K562 (cell line): ENCODE results near the gene ATOH8. TPM values are rescaled to one million over a fixed set of nuclear protein-coding genes. Genes with fewer than 3 reads are reported as not detected.

ENCODE experiments used
- ATAC-seq: fragments of 200-7000 bp; cut with Tn5 transposase; 3 replicates; pipeline ENCODE4 v1.9.1; 2020; ENCODE audit warnings: moderate library complexity
- BruUV-seq: library from RNA; stranded (reverse); fragments of 400-500 nt; replicated peaks from 2 replicates; lab custom pipeline; 2021; lab: Mats Ljungman, UMichigan
- CTCF ChIA-PET: fragments of 300-600 bp; formaldehyde crosslinking; extraction: SDS; loops from one replicate; lab custom pipeline; 2021; ENCODE audit warnings: low intra/inter-chr PET ratio; lab: Yijun Ruan, JAX
- POLR2A ChIA-PET: fragments of 300-600, 350-650 bp; sonication (Branson Sonifier 250); formaldehyde crosslinking; extraction: SDS; loops from one replicate; lab custom pipeline; 2021; ENCODE audit warnings: antibody characterized with exemption, inconsistent platforms; lab: Yijun Ruan, JAX
- DNase-seq, 4 experiments: peaks; one replicate each; pipeline versions ENCODE4 v3.0.0 to v3.0.0-alpha.2; 2011 to 2018; ENCODE audit warnings: low spot score in 3 of 4, mixed read lengths in 3 of 4; ENCODE audit errors: extremely low read depth in 1 of 4
- FAIRE-seq: peaks from 2 replicates; lab custom pipeline; 2011; peaks lifted over from hg19 to GRCh38; lab: Jason Lieb, UNC
- H2AFZ ChIP-seq: 2 replicates; pipeline ENCODE4 v1.6.0; 2011; ENCODE audit warnings: low read depth, low read length, control low read depth, inconsistent platforms
- H3K27ac ChIP-seq: fragments of 200-600 bp; 3 replicates; pipeline ENCODE4 v1.8.0; 2011; ENCODE audit warnings: low read depth, mild to moderate bottlenecking, control low read depth, inconsistent platforms, low read length, moderate library complexity, mixed read lengths; ENCODE audit errors: extremely low read depth
- H3K27me3 ChIP-seq, 2 experiments: fragments of 300-600 bp in 1 of 2; 2 replicates in 1 of 2; 3 replicates in 1 of 2; pipeline versions ENCODE4 v1.6.0 to v1.8.0; 2011; ENCODE audit warnings: inconsistent platforms in 2 of 2, low read length in 2 of 2, mild to moderate bottlenecking in 1 of 2, mixed read lengths in 1 of 2, moderate library complexity in 1 of 2; ENCODE audit not compliant: control insufficient read depth in 2 of 2, insufficient read depth in 2 of 2
- H3K36me3 ChIP-seq: fragments of 300-600 bp; 3 replicates; pipeline ENCODE4 v1.8.0; 2011; ENCODE audit warnings: mild to moderate bottlenecking, low read length, inconsistent platforms; ENCODE audit not compliant: control insufficient read depth, insufficient read depth
- H3K4me1 ChIP-seq, 2 experiments: fragments of 200-600 bp in 1 of 2; replicated peaks in 1 of 2; 2 replicates in 1 of 2; 3 replicates in 1 of 2; pipeline versions ENCODE4 v1.5.1 to v1.8.0; 2011; ENCODE audit warnings: inconsistent platforms in 2 of 2, low read length in 2 of 2, mild to moderate bottlenecking in 1 of 2, mixed read lengths in 1 of 2, moderate library complexity in 1 of 2; ENCODE audit not compliant: control insufficient read depth in 2 of 2, insufficient read depth in 2 of 2
- H3K4me2 ChIP-seq: 2 replicates; pipeline ENCODE4 v1.6.1; 2011; ENCODE audit warnings: low read length, control low read depth, inconsistent platforms, mixed read lengths; ENCODE audit not compliant: insufficient read depth
- H3K4me3 ChIP-seq: fragments of 200-600 bp; sonication (generic), shearing (Covaris generic); 2 replicates; pipeline ENCODE4 v1.5.1; 2016; ENCODE audit warnings: control low read depth, inconsistent platforms
- H3K79me2 ChIP-seq: fragments of 200-600 bp; 3 replicates; pipeline ENCODE4 v1.8.0; 2011; ENCODE audit warnings: low read length, inconsistent platforms; ENCODE audit not compliant: control insufficient read depth, insufficient read depth
- H3K9ac ChIP-seq, 2 experiments: 2 replicates each; pipeline versions ENCODE4 v1.6.0 to v1.6.1; 2011; ENCODE audit warnings: low read depth in 2 of 2, low read length in 2 of 2, control low read depth in 1 of 2, inconsistent platforms in 1 of 2, mild to moderate bottlenecking in 1 of 2, mixed read lengths in 1 of 2; ENCODE audit not compliant: insufficient read depth in 1 of 2
- H3K9me1 ChIP-seq: one replicate; pipeline ENCODE4 v1.6.0; 2011; ENCODE audit warnings: inconsistent platforms, mild to moderate bottlenecking, low read length, moderate library complexity; ENCODE audit not compliant: control insufficient read depth, insufficient read depth
- H3K9me3 ChIP-seq: replicated peaks from 2 replicates; pipeline ENCODE4 v1.5.1; 2011; ENCODE audit warnings: low read depth, low read length, inconsistent platforms; ENCODE audit not compliant: control insufficient read depth, insufficient read depth
- H4K20me1 ChIP-seq: replicated peaks from 2 replicates; pipeline ENCODE4 v1.6.1; 2011; ENCODE audit warnings: low read length, inconsistent platforms, mixed read lengths; ENCODE audit not compliant: control insufficient read depth, insufficient read depth
- CBX1 ChIP-seq: sonication (generic); IDR thresholded peaks from 2 replicates; pipeline ENCODE4 v1.6.1; 2016; ENCODE audit warnings: antibody characterized with exemption, low read depth, mild to moderate bottlenecking
- NR3C1 ChIP-seq: sonication (generic); formaldehyde crosslinking; IDR thresholded peaks from 2 replicates; pipeline ENCODE4 v1.8.1; 2022; ENCODE audit warnings: missing genetic modification reagents
- SNRNP70 ChIP-seq: fragments of 200-400 bp; formaldehyde crosslinking; optimal IDR thresholded peaks from 2 replicates; pipeline ENCODE3; 2017; ENCODE audit warnings: low read depth, low read length
- TCF3 ChIP-seq: sonication (generic); formaldehyde crosslinking; IDR thresholded peaks from 2 replicates; pipeline ENCODE4 v1.4.0; 2020; ENCODE audit warnings: mild to moderate bottlenecking, missing genetic modification reagents
- TEAD2 ChIP-seq: fragments of 450-650 bp; IDR thresholded peaks from 2 replicates; pipeline ENCODE4 v1.6.1; 2016; ENCODE audit warnings: missing genetic modification characterization, control low read depth, missing compliant biosample characterization
- ZFP36 ChIP-seq: fragments of 150-350 bp; IDR thresholded peaks from 2 replicates; pipeline ENCODE4 v1.6.1; 2018; ENCODE audit warnings: low read length, low read depth; ENCODE audit not compliant: partially characterized antibody
- WGBS: fragments of 100-300 bp; shearing (Covaris generic); methylation state at CpG from one replicate; pipeline ENCODE4 v1.1.6; 2016; ENCODE audit warnings: low coverage, mixed read lengths; ENCODE audit not compliant: insufficient coverage; ENCODE audit errors: missing lambda C conversion rate; 5-methylcytosine and 5-hydroxymethylcytosine counted together
- in situ Hi-C: fragments of 300-500 bp; cut with MboI; formaldehyde crosslinking; loops from 4 replicates; pipeline ENCODE4 v1.15.0; 2018; ENCODE audit warnings: inconsistent platforms, mixed read lengths
- intact Hi-C: fragments of 100-400 bp; cut with micrococcal nuclease; formaldehyde crosslinking; loops from 2 replicates; pipeline ENCODE4 v1.14.2; 2022
- polyA plus RNA-seq, 8 experiments: library from polyadenylated mRNA; depleted of rRNA in 4 of 8; stranded (reverse) in 5 of 8; unstranded in 3 of 8; fragments of >200 nt; fragmentation: Nextera tagmentation in 2 of 8; fragmentation: Illumina TruSeq in 1 of 8; extraction: Ambion mirVana in 2 of 8; extraction: Trizol in 1 of 8; gene quantifications; 2 replicates each; pipeline versions ENCODE4 v1.2.1 to v1.2.3, GENCODE V29; 2011 to 2014; ENCODE audit warnings: inconsistent platforms in 1 of 8, missing spikeins in 1 of 8
- total RNA-seq, 7 experiments: library from RNA; depleted of rRNA in 6 of 7; stranded (reverse); fragments of >200 nt in 6 of 7; fragmentation: Illumina TruSeq in 2 of 7; extraction: Trizol in 2 of 7; gene quantifications; 2 replicates each; pipeline versions ENCODE4 v1.2.1 to v1.2.3, GENCODE V29; 2011 to 2021; ENCODE audit warnings: low replicate concordance in 1 of 7
- TF ChIP-seq, protein P1 (sequence below): fragments of 150-350 bp; conservative IDR thresholded peaks from 2 replicates; pipeline ENCODE4 v1.6.1; 2014; ENCODE audit warnings: low read length
- TF ChIP-seq, protein P2 (sequence below), 3 experiments: IDR thresholded peaks in 2 of 3; conservative IDR thresholded peaks in 1 of 3; 2 replicates each; pipeline ENCODE4 v1.5.1; 2011 to 2012; ENCODE audit warnings: low read length in 3 of 3, mild to moderate bottlenecking in 3 of 3, control low read depth in 2 of 3, improper control_type of control experiment in 1 of 3, inconsistent platforms in 1 of 3, low read depth in 1 of 3, mixed read lengths in 1 of 3, moderate library complexity in 1 of 3; ENCODE audit not compliant: insufficient read depth in 2 of 3
- TF ChIP-seq, protein P3 (sequence below): IDR thresholded peaks from 2 replicates; pipeline ENCODE4 v1.6.1; 2011; ENCODE audit warnings: borderline replicate concordance, low read depth, mild to moderate bottlenecking, moderate library complexity, low read length; ENCODE audit not compliant: insufficient read depth, poor library complexity, severe bottlenecking
- TF ChIP-seq, protein P4 (sequence below): sonication (generic); formaldehyde crosslinking; IDR thresholded peaks from 2 replicates; pipeline ENCODE4 v1.8.0; 2022; ENCODE audit warnings: missing genetic modification reagents, mild to moderate bottlenecking, borderline replicate concordance

Gene ATOH8
- total and polyA plus RNA-seq, 9 of the 15 experiments (the other 6 are each of a cell fraction or from before 2014, with no cell fraction given) = not detected

DNA sequence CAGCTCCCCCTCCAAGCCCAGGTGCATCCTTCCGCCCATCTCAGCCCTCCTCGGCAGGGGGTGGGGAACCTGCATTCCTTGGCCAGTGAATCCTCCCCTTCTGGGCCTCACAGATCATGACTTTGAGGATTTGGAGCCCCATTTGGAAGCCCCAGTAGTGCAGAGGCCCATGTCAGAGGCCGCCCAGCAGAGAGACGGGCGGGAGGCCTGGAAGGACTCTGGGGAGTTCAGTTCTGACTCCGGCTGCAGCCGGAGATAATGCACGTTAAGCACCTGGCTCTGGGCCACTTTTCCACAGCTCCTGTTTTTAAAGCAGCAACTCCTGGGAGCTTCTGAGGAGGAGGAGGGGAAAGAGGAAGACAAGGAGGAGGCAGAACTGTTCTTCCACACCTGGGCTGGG lies 14.9 kb downstream of the ATOH8 start (continued):
- TF ChIP-seq, protein P1, sequence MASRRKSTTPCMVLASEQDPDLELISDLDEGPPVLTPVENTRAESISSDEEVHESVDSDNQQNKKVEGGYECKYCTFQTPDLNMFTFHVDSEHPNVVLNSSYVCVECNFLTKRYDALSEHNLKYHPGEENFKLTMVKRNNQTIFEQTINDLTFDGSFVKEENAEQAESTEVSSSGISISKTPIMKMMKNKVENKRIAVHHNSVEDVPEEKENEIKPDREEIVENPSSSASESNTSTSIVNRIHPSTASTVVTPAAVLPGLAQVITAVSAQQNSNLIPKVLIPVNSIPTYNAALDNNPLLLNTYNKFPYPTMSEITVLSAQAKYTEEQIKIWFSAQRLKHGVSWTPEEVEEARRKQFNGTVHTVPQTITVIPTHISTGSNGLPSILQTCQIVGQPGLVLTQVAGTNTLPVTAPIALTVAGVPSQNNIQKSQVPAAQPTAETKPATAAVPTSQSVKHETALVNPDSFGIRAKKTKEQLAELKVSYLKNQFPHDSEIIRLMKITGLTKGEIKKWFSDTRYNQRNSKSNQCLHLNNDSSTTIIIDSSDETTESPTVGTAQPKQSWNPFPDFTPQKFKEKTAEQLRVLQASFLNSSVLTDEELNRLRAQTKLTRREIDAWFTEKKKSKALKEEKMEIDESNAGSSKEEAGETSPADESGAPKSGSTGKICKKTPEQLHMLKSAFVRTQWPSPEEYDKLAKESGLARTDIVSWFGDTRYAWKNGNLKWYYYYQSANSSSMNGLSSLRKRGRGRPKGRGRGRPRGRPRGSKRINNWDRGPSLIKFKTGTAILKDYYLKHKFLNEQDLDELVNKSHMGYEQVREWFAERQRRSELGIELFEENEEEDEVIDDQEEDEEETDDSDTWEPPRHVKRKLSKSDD = no peak
- TF ChIP-seq ZFP36 = no peak
- TF ChIP-seq TEAD2 = no peak
- 0 out of 2 replicates have a peak, but pooled peaks have one; percentile 13 for TF ChIP-seq TCF3 (CRISPR knock-in tag)
- TF ChIP-seq NR3C1 = no peak
- no peak for TF ChIP-seq SNRNP70
- TF ChIP-seq CBX1 = no peak

DNA sequence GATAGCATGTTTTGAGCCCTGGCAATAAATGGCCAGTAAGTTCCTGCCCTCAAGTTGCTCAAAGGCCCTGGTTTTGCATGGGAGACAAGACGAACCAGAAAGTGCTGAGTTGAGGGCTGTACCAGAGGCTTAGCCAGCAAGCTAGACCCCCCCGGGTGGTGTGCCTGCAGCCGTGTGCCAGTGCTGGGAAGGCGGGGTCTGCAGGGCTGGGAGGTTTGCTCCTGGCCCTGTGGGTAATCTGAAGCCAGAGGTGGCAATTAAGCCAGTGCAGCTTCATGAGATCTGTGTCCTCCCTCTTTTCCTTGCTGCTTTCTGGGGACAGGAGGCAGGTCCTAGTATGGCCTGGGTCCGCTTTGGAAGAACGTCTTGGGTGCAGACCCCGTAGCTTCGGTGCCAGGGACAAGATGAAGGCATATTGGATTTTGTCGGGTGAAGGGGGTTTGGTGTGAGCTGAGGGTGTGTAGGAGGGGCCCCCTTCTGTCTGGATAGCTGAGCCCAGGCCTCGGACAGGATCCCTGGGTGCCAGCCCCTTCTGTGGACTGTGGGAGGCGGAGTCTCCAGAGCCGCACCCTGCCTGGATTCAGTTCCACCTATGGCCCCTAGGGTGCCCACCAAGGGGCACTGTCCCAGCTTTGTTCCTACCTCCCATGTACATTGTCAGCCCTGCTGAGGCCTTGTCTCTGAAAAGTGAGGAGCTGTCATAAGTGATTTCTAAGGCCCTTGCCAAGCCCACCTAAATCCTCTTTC lies 15.6 kb downstream of the ATOH8 start:
- DNase-seq (peak in 3 of 4 experiments; percentile 59 to 84 (median 81)), ATAC-seq (peak; percentile 86), FAIRE-seq (no peak)
- no peaks in the 10 kb centered on the region for H3K36me3 ChIP-seq
- H3K4me3 ChIP-seq = no peak overlapping the region
- no peak overlapping the region for H3K4me2 ChIP-seq
- in situ Hi-C loops = no loop called here
- BruUV-seq = no TSS peak
- no peaks in the 10 kb centered on the region for H3K9me3 ChIP-seq
- POLR2A ChIA-PET = interaction anchor here (1.1 to 1.2 kb wide), 2 partner anchors 9 to 20 kb away, joined by 3 to 4 read pairs; no protein-coding TSS in a partner anchor
- CTCF ChIA-PET = no interaction called here
- no peak overlapping the region for H3K27ac ChIP-seq
- H2AFZ ChIP-seq = no peak overlapping the region
- peaks cover 0 to 15% of the 10 kb centered on the region in 2 experiments; a peak in 2 of 5 replicates for H3K4me1 ChIP-seq
- H3K9me1 ChIP-seq = no peaks in the 10 kb centered on the region
- WGBS = 4% methylated on average over 10 of the region's 12 CpGs
- peaks cover 54 to 90% of the 10 kb centered on the region in 2 experiments for H3K27me3 ChIP-seq
- intact Hi-C loops = no loop called here
- H4K20me1 ChIP-seq = peaks cover 3% of the 10 kb centered on the region; the same call in 1 of the 2 replicates
- TF ChIP-seq, protein P2, sequence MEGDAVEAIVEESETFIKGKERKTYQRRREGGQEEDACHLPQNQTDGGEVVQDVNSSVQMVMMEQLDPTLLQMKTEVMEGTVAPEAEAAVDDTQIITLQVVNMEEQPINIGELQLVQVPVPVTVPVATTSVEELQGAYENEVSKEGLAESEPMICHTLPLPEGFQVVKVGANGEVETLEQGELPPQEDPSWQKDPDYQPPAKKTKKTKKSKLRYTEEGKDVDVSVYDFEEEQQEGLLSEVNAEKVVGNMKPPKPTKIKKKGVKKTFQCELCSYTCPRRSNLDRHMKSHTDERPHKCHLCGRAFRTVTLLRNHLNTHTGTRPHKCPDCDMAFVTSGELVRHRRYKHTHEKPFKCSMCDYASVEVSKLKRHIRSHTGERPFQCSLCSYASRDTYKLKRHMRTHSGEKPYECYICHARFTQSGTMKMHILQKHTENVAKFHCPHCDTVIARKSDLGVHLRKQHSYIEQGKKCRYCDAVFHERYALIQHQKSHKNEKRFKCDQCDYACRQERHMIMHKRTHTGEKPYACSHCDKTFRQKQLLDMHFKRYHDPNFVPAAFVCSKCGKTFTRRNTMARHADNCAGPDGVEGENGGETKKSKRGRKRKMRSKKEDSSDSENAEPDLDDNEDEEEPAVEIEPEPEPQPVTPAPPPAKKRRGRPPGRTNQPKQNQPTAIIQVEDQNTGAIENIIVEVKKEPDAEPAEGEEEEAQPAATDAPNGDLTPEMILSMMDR (IDR thresholded peaks at IDR 0.05 in 2 of 3, conservative IDR thresholded peaks at IDR 0.05 in 1 of 3; ENCODE audit: insufficient read depth in 2 of 3, low read depth in 1 of 3, low read length in 3 of 3) = peak; percentile 18 to 60 (median 43); a peak in 4 of 6 replicates
- TF ChIP-seq, protein P3, sequence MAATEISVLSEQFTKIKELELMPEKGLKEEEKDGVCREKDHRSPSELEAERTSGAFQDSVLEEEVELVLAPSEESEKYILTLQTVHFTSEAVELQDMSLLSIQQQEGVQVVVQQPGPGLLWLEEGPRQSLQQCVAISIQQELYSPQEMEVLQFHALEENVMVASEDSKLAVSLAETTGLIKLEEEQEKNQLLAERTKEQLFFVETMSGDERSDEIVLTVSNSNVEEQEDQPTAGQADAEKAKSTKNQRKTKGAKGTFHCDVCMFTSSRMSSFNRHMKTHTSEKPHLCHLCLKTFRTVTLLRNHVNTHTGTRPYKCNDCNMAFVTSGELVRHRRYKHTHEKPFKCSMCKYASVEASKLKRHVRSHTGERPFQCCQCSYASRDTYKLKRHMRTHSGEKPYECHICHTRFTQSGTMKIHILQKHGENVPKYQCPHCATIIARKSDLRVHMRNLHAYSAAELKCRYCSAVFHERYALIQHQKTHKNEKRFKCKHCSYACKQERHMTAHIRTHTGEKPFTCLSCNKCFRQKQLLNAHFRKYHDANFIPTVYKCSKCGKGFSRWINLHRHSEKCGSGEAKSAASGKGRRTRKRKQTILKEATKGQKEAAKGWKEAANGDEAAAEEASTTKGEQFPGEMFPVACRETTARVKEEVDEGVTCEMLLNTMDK = peak; percentile 46
- TF ChIP-seq, protein P4, sequence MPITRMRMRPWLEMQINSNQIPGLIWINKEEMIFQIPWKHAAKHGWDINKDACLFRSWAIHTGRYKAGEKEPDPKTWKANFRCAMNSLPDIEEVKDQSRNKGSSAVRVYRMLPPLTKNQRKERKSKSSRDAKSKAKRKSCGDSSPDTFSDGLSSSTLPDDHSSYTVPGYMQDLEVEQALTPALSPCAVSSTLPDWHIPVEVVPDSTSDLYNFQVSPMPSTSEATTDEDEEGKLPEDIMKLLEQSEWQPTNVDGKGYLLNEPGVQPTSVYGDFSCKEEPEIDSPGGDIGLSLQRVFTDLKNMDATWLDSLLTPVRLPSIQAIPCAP (CRISPR knock-in tag) = no peak
- TF ChIP-seq, all 486 proteins: peak for 2
- Histone ChIP-seq H3K9ac (no peak overlapping the region), H3K79me2 (no peaks in the 10 kb centered on the region)
